T-helper 22 cell (primary cell): ENCODE results near the gene MAST1.
"Not testable (repeated sequence)": the region's sequence is repeated elsewhere in the genome, so short reads cannot be mapped to it uniquely, and the experiment has no call there.

Source experiments
- DNase-seq: peaks from one replicate; pipeline ENCODE4 v3.0.0-alpha.2; 2020; ENCODE audit warnings: low read depth

The MAST1 gene

DNA sequence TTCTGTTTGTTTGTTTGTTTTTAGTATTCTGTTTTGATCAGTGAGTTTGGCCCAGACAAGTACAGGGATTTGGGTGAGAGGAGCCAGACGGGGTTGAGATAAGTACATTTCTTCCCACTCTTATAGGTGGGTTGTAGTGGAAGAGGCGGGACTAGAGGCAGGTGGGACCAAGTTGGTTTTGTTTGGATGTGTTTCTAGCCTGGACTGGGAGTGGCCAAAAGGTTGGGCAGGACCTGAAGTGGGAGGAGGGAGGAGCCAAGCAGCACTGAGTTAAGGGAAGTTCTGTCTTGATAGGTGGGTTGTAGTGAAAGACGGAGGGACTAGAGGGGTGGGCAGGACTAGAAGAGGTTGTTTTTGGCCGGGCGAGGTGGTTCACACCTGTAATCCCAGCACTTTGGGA lies 33.9 kb downstream of the MAST1 start:
- no peak for DNase-seq

DNA sequence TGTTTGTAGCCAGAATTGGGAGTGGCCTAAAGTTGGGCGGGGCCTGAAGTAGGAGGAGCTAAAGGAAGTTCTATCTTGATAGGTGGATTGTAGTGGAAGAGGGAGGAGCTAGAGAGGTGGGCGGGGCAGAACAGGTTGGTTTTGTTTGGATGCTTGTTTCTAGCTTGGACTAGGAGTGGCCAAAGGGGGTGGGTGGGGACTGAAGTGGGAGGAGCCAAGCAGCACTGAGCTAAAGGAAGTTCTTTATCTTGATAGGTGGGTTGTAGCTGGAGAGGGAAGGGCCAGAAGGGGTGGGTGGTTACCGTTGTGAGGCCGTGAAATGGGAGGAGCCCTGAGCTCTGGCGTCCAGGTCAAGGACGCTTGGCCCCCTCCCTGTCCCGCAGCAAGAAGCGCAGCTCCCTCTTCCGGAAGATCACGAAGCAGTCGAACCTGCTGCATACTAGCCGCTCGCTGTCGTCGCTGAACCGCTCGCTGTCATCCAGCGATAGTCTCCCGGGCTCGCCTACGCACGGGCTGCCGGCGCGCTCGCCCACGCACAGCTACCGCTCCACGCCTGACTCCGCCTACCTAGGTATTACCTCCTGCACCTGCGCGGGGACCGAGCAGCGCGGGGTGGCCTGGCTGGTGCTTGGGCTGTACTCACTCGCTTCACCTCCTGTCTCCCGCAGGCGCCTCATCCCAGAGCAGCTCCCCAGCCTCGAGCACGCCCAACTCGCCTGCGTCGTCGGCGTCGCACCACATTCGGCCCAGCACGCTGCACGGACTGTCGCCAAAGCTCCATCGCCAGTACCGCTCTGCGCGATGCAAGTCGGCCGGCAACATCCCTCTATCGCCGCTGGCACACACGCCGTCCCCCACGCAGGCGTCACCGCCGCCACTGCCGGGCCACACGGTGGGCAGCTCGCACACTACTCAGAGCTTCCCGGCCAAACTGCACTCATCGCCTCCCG lies 34.9 kb downstream of the MAST1 start:
- peak; percentile 36 for DNase-seq

DNA sequence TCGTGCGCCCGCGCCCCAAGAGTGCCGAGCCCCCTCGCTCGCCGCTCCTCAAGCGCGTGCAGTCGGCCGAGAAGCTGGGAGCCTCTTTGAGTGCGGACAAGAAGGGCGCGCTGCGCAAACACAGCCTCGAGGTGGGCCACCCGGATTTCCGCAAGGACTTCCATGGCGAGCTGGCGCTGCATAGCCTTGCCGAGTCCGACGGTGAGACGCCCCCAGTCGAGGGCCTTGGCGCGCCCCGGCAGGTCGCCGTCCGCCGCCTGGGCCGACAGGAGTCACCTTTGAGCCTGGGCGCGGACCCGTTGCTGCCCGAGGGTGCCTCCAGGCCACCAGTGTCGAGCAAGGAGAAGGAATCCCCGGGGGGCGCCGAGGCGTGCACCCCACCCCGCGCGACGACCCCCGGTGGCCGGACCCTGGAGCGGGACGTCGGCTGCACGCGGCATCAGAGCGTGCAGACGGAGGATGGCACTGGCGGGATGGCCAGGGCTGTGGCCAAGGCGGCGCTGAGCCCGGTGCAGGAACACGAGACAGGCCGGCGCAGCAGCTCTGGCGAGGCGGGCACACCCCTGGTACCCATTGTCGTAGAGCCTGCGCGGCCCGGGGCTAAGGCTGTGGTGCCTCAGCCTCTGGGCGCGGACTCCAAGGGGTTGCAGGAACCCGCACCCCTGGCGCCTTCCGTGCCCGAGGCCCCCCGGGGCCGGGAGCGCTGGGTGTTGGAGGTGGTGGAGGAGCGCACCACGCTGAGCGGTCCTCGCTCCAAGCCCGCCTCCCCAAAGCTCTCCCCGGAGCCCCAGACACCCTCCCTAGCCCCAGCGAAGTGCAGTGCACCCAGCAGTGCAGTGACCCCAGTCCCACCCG lies 35.8 kb downstream of the MAST1 start:
- no peak for DNase-seq

DNA sequence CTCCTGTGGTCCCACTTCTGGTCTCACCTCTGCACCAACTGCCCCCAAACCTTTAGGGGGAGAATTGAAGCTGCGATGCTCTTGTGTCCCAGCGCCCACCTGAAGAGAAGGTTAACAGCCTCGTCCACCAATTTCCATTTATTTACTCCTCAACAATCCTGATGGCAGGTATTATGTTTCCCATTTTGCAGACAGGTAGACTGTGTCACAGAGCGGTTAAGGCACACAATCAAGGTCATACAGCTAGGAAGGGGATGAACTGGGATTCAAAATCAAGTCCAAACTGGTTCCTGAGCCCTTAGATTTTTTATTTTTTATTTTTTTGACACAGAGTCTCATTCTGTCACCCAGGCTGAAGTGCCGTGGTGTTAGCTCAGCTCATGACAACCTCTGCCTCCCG lies 36.8 kb downstream of the MAST1 start:
- DNase-seq, result no peak

DNA sequence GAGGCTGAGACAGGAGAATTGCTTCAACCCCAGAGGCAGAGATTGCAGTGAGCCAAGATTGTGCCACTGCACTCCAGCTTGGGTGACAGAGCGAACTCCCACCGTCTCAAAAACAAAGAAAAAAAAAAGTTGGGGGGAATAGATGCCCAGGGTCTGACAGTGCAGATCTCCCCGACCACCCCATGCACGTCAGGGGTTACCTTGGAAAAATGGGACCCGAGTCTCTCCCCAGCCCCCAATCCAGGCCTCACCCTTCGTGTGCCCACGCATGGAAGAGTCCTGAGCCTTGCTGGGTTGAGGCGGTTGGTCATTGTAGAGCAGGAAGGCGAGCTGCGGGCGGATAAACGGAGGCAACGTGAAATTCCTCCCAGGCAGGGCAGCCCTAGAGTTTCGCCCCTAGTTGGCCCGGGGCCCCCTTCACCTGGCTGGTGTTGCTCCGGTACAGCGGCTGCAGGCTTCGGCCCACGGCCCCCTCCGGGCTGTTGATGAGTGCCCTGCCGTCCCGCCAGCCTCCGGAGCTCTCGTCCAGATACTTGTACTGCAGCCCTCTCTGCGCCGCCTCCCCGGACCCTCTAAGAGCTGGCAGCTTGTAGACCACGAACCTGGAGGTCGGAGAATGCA lies 42.3 kb downstream of the MAST1 start:
- DNase-seq, result no peak

DNA sequence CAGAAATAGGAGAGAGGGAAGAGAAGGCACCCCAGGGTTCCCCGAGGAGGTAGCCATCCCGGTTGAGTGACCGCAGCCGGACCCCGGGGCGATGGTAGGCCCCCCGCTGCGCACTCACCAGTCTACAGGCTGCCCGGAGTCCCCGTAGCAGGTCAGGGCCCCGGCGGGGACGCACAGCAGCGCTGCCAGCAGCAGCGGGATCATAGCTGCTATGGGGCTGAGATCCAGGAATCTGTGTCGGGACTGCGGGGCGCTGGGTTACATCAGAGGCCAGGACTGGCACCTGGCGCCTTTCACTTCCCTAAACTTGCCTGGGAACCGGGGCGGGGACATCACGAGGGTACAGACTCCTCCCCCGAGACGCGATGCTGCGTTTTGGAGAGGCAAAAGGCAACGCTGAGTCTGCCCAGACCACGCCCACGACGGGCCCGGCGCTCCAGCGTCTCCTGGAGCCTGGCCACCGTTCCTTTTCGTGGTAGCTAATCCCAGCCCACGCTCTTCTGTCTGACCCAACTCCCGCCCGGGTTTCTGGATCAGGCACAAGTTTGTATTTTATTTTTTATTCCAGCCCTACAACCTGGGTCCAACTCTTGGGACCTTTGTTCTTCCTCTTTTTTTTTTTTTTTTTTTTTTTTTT lies 43.0 kb downstream of the MAST1 start, which contains the start of gene DNASE2:
Gene DNASE2, minus strand, starts transcription at position 278 of the 637 bp plus-strand sequence. Its CDS starts 74 bp downstream, at position 204.
- peak; percentile 79 for DNase-seq

DNA sequence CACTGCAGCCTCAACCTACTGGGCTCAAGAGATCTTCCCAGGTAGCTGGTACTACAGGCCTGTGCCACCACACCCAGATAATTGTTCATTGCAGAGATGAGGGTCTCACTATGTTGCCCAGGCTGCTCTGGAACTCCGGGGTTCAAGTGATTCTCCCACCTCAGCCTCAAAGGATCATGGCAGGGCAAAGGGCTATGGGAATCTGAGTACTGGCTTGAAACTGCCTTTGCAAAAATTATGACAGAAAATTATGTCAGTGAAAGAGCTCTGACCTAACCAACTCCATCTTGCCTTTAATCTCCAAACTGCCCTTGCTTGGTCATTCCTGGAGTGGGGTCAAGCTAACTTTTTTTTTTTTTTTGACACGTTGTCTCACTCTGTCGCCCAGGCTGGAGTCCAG lies 44.3 kb downstream of the MAST1 start:
- no peak for DNase-seq

DNA sequence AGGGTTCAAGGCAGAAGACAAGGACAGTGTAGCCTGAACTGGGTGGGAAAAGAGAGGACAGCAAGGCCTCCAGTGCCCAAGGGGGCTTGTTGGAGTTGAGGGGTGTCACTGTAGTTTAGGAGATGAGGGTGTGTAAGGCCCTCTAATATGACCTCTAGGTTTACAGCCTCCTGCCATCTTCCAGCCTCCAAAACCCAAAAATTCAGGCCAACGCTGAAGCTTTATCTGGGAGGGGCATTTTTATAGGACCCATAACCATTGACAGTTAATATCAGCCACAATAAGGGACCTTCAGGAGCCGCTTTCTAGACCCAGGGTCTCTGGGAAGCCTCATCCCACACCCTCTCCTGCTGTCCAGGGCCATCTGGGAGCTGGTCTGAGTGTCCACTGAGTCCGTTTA lies 45.9 kb downstream of the MAST1 start:
- DNase-seq, result no peak

DNA sequence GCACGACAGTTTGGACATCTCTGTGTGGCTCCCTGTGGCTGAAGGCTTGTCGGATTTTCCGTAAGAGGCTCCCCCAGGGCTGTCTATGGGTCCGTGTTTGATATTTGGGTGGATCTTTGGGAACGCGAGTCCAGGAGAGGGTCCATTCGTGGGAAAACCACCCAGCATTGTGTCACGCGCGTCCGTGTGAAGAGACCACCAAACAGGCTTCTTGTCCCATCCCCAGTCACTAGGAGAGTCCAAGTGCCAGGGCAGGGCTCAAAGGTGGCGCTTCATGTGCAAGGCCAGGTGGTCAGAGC lies 46.3 kb downstream of the MAST1 start:
- DNase-seq, result no peak

DNA sequence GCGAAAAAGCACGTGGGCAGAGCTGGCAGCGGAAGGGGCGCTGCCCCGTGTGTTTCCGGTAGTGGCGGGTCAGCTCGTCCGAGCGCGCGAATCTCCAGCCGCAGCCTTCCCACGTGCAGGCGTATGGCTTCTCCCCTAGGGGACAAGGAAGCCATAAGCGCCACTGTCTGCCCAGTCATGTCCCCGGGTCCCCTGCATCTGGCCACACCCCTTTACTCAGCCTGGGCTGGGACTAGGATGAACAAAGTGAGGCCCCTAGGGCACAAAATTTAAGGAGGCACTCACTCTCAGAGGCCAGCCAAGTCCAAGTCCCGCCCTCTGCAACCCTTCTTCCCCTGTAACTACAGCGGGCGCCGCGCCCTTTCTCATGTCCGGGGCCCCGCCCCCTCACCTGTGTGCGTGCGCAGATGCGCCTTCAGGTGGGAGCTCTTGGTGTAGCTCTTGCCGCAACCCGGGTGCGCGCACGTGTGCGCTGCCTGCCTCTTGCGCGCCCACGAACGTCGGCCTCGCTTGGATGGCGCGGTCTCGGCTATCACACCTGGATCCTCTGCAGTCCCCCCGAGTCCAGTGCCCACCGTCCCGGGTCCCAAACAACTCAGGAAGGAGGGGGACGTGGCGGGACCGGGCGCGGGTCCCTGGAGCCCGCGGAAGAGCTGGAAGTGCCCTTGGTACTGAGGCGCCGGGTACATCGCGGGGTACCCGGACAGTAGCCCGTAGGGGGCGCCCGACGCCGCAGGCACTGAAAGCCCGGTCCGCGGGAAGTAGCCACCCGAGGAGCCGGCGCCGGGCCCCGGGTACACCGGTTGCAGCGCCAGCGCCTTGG lies 46.8 kb downstream of the MAST1 start:
- DNase-seq, result peak; percentile 68

DNA sequence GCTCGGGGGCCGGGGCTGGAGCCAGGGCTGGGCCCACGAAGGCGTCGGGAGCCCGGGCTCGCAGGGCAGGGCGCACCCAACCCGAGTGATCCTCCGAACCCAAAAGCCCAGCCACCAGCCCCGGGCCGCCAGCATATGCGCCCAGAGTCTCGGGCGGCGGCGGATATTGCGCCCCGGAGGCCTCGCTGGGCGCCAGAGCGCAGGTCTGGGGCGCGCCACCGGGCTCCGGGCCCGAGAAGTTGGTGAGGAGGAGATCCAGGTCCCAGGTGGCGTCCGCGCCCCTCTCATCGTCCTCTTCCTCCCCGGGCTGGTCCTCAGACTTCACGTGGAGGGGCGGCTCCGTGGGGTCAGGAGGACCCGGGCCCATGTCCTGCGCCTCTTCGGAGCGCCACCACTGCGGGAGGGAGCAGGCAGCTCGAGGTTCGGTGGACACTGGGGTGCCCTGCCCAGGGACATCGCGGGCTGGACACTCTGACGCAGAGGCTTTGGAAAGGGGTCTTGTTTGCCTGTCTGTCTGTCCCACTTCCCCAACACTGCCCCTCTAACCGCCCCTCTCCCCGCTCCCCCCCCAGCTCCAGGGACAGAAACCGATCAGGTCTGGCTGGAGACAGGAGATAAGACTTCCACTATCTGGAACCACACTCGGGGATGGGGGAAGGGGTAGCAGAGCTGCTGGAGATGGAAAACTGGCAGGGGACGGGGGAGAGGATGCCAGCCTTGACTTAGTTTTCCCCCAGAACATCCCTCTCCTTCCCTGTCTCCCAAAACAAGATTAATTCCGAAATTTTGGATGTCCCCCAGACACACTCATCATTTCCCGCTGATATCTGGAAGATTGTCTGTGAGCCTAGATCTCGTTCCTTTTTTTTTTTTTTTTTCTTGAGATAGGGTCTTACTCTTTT lies 47.7 kb downstream of the MAST1 start:
- no peak for DNase-seq

DNA sequence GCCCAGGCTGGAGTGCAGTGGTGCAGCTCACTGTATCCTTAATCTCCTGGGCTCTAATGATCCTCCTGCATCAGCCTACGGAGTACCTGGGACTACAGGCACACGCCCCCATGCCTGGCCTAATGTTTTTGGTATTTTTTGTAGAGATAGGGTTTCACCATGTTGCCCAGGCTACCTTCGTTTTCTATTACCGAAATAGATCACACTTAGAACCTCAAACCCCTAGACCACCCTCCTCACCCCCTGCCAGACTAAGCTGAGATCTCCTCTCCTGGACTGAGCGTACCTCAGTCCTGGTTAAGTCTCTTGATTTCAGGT lies 48.3 kb downstream of the MAST1 start:
- no peak for DNase-seq

DNA sequence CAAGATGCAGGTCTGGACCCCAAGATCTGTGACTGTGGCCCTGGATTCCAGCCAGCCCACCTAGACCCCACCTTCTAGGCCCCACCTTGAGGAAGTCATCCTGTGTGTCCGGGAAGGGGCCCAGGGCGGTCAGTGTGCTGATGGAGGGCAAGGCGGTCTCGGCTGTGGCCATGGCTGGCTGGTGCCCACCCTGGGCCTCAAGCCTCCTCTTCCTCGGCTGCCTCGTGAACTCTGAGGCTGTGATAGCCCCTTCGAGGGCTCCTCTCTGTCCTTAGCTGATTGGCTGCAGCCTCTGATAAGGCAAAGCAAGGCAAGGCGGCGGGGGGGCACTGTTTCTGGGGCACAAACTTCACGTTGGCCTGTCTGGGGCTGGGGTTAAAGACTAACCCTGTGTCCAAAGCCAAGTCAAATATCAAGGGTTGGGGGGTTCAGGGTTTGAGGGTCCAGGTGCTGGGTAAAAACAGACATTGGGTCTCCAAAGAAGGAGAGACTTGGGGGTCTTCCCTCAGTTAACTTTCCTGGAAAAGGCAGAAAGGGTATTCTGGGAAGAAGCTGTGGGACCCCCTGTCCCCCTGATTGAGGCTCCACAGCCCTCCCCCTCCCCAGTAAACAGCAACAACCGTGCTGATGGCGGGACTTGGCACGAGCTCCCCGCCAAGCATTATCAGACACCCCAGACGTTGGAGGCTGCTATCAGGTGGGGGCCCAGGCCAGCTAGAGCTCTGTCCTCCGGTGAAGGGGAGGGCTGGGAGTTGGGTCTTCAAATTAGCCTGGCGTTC lies 48.8 kb downstream of the MAST1 start, which contains the start of gene KLF1:
Gene KLF1, minus strand, starts transcription at position 233 of the 779 bp plus-strand sequence. Its CDS starts 61 bp downstream, at position 172.
- no peak for DNase-seq

DNA sequence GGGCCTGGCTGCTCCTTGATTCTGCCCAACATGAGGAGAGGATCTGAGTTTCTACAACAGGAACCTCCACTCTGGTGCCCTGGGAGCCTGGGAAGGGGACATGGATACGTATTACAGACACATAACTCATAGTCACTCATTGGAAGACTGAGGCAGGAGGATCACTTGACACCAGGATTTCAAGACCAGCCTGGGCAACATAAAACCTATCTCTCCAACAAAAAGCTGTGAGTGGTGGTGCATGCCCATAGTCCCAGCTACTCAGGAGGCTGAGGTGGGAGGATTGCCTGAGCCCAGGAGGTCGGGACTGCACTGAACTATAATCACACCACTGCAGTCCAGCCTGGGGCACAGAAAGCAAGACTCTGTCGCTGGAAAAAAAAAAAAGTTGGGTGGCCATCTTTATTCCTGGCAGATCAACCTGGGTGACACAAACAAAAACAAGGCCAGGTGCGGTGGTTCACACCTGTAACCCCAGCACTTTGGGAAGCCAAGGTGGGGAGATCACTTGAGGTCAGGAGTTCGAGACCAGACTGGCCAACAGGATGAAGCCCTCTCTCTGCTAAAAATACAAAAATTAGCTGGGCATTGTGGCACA lies 49.8 kb downstream of the MAST1 start:
- DNase-seq, result no peak

DNA sequence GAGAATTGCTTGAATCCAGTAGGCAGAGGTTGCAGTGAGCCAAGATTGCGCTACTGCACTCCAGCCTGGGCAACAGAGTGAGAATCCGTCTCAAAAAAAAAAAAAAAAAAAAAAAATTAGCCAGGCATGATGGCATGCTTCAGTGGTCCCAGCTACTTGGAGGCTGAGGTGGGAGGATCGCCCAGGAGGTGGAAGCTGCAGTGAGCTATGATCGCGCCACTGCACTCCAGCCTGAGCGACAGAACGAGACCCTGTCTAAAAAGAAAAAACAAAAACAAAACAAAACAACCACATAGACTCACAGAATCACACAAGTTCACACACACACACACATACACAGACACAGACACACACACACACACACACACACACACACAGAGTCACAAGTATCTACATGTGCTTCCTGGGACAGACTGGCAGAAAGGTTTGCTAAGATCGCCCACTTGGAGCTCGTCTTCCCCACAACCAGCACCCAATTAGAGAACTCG lies 52.0 kb downstream of the MAST1 start:
- not testable (repeated sequence) for DNase-seq

DNA sequence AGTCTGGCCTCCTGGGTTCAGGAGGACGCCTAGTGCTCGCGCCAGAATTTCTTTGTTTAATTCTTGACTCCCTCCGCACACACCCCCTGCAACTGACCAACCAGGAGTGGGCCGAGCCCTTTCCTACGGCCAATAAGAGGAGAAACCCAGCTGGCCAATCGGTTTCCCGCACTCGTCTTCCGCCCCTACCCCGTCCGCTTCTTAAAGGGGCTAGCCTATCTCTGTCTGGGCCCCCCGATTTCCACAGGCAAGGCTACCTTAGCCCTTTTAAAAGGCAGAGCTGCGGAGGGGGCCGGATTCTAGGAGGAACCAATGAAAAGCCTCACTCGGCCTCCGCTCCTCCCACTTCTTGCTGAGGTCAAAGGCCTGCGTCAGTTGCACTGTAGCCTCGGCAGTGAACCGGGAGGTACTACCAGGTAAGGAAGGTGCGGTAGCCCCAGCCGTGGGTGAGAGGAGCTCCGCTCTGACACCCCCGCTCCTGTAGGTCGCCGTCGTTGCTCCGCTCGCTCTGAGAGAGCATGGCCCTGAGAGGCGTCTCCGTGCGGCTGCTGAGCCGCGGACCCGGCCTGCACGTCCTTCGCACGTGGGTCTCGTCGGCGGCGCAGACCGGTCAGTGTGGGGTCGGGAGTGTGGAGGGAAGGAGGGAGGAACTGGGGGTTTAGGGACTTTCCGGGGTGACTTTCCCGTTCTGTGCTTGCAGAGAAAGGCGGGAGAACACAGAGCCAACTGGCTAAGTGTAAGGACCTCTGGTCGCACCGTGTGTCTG lies 52.7 kb downstream of the MAST1 start, which contains the start of gene GCDH:
Gene GCDH, plus strand, starts transcription at position 374 of the 766 bp plus-strand sequence. Its CDS starts 145 bp downstream, at position 519.
- peak; percentile 96 for DNase-seq

DNA sequence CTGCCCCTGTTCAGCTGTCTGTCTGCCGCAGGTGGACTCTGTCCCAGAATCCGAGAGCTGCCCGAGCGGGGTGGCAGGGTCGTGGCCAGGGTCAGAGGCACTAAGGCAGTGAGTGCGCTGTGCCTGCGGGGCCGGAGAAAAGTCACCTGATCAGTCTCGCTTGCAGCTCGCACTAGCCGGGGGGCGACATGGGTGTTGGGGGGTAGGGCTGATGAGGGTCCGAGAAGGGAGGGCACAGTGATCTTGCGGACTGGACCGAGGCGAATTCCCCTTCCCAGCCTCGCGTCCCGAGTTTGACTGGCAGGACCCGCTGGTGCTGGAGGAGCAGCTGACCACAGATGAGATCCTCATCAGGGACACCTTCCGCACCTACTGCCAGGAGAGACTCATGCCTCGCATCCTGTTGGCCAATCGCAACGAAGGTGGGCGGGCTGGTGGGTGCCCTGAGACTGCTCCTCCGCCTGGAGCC lies 53.3 kb downstream of the MAST1 start:
- no peak for DNase-seq

DNA sequence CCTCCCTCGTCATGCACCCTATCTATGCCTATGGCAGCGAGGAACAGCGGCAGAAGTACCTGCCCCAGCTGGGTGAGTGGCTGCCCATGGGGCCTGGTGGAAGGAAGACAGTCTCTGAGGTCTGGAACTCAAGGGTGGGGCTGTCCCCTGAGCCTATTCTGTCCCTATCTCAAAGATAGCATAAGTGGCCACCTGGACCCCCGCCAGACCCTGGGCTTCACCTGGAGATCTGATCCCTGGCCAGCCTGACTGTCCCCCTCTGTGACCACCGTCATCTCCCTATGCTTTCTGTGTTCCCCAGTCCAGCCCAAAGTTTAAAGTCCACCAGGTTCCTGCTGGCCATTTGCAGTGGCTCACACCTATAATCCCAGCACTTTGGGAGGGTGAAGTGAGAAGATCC lies 55.3 kb downstream of the MAST1 start:
- DNase-seq, result no peak
